Neural cell (in vitro differentiated cells): ENCODE measurements around the gene BTNL8. TPM values are rescaled to one million over a fixed set of nuclear protein-coding genes. Genes with fewer than 3 reads are reported as not detected.

Experiments used
- H2AFZ ChIP-seq: fragments of 200-600, 300-800 bp; sonication (generic), shearing (Covaris generic); 2 replicates; pipeline ENCODE4 v1.6.0; 2014; ENCODE audit warnings: low read depth, mild to moderate bottlenecking, antibody characterized with exemption, low read length, moderate library complexity
- H3F3A ChIP-seq: fragments of 200-600 bp; shearing (Covaris generic); 2 replicates; pipeline ENCODE4 v1.6.1; 2016; ENCODE audit warnings: mild to moderate bottlenecking, moderate library complexity, mixed read lengths, antibody characterized with exemption, low read length; ENCODE audit not compliant: insufficient read depth, poor library complexity, severe bottlenecking
- H3K27ac ChIP-seq: fragments of 200-600, 300-800 bp; sonication (generic), shearing (Covaris generic); 2 replicates; pipeline ENCODE4 v1.5.1; 2014; ENCODE audit warnings: mild to moderate bottlenecking, low read length, moderate library complexity
- H3K27me3 ChIP-seq: fragments of 300-800, 200-600 bp; sonication (generic), shearing (Covaris generic); 2 replicates; pipeline ENCODE4 v1.6.0; 2014; ENCODE audit warnings: mild to moderate bottlenecking, low read depth, low read length, moderate library complexity; ENCODE audit not compliant: insufficient read depth
- H3K36me3 ChIP-seq: fragments of 300-800, 200-600 bp; sonication (generic), shearing (Covaris generic); 2 replicates; pipeline ENCODE4 v1.5.1; 2014; ENCODE audit warnings: mild to moderate bottlenecking, antibody characterized with exemption, low read length, moderate library complexity; ENCODE audit not compliant: insufficient read depth
- H3K4me2 ChIP-seq: fragments of 300-800, 200-600 bp; sonication (generic), shearing (Covaris generic); 2 replicates; pipeline ENCODE4 v1.6.0; 2014; ENCODE audit warnings: mild to moderate bottlenecking, low read length
- H3K4me3 ChIP-seq: fragments of 300-800, 200-600 bp; sonication (generic), shearing (Covaris generic); 2 replicates; pipeline ENCODE4 v1.5.1; 2014; ENCODE audit warnings: mild to moderate bottlenecking, low read length, moderate library complexity
- H3K79me2 ChIP-seq: fragments of 200-600 bp; shearing (Covaris generic); replicated peaks from 2 replicates; pipeline ENCODE4 v1.6.0; 2014; ENCODE audit warnings: mild to moderate bottlenecking, low read length, moderate library complexity; ENCODE audit not compliant: insufficient read depth
- H3K9ac ChIP-seq: fragments of 300-800, 200-600 bp; sonication (generic), shearing (Covaris generic); 2 replicates; pipeline ENCODE4 v1.6.1; 2016; ENCODE audit warnings: mild to moderate bottlenecking, low read length, mixed read lengths
- H3K9me2 ChIP-seq: fragments of 200-600 bp; shearing (Covaris generic); 2 replicates; pipeline ENCODE4 v1.6.1; 2016; ENCODE audit warnings: mild to moderate bottlenecking, low read length, mixed read lengths; ENCODE audit not compliant: insufficient read depth
- H3K9me3 ChIP-seq: fragments of 200-600, 300-800 bp; sonication (generic), shearing (Covaris generic); 2 replicates; pipeline ENCODE4 v1.6.1; 2016; ENCODE audit warnings: mild to moderate bottlenecking, mixed run types, low read length, moderate library complexity, mixed read lengths
- H4K20me1 ChIP-seq: fragments of 200-600 bp; shearing (Covaris generic); 2 replicates; pipeline ENCODE4 v1.6.1; 2016; ENCODE audit warnings: mild to moderate bottlenecking, mixed run types; ENCODE audit not compliant: insufficient read depth
- CTCF ChIP-seq: fragments of 450-650 bp; IDR thresholded peaks from 2 replicates; pipeline ENCODE4 v1.5.1; 2014; ENCODE audit warnings: antibody characterized with exemption, mild to moderate bottlenecking, moderate library complexity; ENCODE audit not compliant: poor library complexity, severe bottlenecking
- EP300 ChIP-seq: fragments of 450-650 bp; conservative IDR thresholded peaks from 2 replicates; pipeline ENCODE4 v1.6.1; 2014; ENCODE audit warnings: antibody characterized with exemption, mild to moderate bottlenecking, moderate library complexity; ENCODE audit not compliant: poor library complexity, severe bottlenecking
- EZH2 ChIP-seq: fragments of 200-600, 300-800 bp; shearing (Covaris generic), sonication (generic); IDR thresholded peaks from 2 replicates; pipeline ENCODE4 v1.6.1; 2014; ENCODE audit warnings: antibody characterized with exemption, low read length, borderline replicate concordance, mild to moderate bottlenecking; ENCODE audit not compliant: insufficient read depth, poor library complexity, severe bottlenecking
- MXI1 ChIP-seq: fragments of 450-650 bp; conservative IDR thresholded peaks from 2 replicates; pipeline ENCODE4 v1.6.1; 2014; ENCODE audit warnings: antibody characterized with exemption, mild to moderate bottlenecking; ENCODE audit not compliant: poor library complexity, severe bottlenecking
- POLR2AphosphoS5 ChIP-seq: IDR thresholded peaks from 2 replicates; pipeline ENCODE4 v1.6.1; 2012
- RAD21 ChIP-seq: fragments of 450-650 bp; conservative IDR thresholded peaks from 2 replicates; pipeline ENCODE4 v1.6.1; 2014; ENCODE audit warnings: antibody characterized with exemption, mild to moderate bottlenecking, moderate library complexity
- REST ChIP-seq: IDR thresholded peaks from 2 replicates; pipeline ENCODE4 v1.6.1; 2012; ENCODE audit warnings: borderline replicate concordance
- SMC3 ChIP-seq: fragments of 450-650 bp; conservative IDR thresholded peaks from 2 replicates; pipeline ENCODE4 v1.6.1; 2014; ENCODE audit warnings: antibody characterized with exemption, mild to moderate bottlenecking, moderate library complexity; ENCODE audit not compliant: poor library complexity
- TAF1 ChIP-seq: IDR thresholded peaks from 2 replicates; pipeline ENCODE4 v1.6.1; 2012; ENCODE audit warnings: low read depth
- polyA plus RNA-seq: library from polyadenylated mRNA; depleted of rRNA; stranded (reverse); fragments of >200 nt; gene quantifications from 2 replicates; pipeline ENCODE4 v1.2.3, GENCODE V29; 2014

BTNL8 gene
- polyA plus RNA-seq, 1 donor from 2014 or later = not detected

DNA sequence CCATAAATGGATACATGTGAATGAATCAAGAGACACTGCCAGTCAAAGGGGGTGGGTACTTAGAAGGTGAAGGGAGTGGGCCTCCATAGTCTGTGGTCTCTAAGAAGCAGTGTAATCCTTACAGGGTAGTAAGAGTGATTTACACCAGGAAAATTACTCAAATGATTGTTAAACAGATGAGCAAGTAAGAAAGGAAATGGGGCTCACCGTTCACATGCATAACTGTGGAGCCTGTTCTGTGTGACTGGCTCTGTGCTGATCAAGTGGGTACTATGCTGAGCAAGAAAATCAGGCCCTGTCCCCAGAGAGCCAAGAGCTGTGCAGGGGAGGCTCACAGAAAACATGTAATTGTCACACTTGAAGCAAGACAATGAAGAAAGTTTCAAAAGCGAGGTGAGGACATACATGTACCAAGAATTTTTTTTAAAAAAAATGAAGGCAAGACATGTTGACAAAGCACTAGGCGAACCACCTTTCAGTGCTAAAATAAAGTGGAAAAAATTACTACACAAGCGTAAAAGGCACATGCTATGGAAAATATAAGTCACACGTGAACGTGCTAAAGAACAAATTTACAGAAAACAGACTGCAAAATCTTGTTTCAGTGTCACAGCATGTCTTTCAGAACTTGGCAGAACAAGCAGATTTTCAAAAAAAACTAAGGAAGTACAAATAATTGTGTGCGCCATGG is 2.5 kb downstream of the BTNL8 start:
- H2AFZ ChIP-seq = no peak overlapping the region
- no peaks in the 10 kb centered on the region for H3K79me2 ChIP-seq
- no peaks in the 10 kb centered on the region for H3K9me2 ChIP-seq
- no peaks in the 10 kb centered on the region for H3F3A ChIP-seq
- no peaks in the 10 kb centered on the region for H3K36me3 ChIP-seq
- H3K4me3 ChIP-seq = no peak overlapping the region
- no peak for TF ChIP-seq POLR2AphosphoS5
- no peak for TF ChIP-seq RAD21
- no peak for TF ChIP-seq EP300
- no peak for TF ChIP-seq MXI1
- TF ChIP-seq CTCF = no peak
- no peak for TF ChIP-seq TAF1
- no peak for TF ChIP-seq EZH2
- no peak for TF ChIP-seq SMC3
- no peak for TF ChIP-seq REST
- H3K9ac ChIP-seq = no peak overlapping the region
- no peak overlapping the region for H3K4me2 ChIP-seq
- no peaks in the 10 kb centered on the region for H3K27me3 ChIP-seq
- H4K20me1 ChIP-seq = no peaks in the 10 kb centered on the region
- H3K27ac ChIP-seq = no peak overlapping the region
- H3K9me3 ChIP-seq = no peaks in the 10 kb centered on the region

DNA sequence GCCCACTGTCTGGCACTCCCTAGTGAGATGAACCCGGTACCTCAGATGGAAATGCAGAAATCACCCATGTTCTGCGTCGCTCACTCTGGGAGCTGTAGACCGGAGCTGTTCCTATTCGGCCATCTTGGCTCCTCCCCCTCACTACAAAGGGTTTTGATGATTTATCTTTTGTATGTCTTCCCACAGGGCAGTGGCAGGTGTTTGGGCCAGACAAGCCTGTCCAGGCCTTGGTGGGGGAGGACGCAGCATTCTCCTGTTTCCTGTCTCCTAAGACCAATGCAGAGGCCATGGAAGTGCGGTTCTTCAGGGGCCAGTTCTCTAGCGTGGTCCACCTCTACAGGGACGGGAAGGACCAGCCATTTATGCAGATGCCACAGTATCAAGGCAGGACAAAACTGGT is 9.4 kb downstream of the BTNL8 start:
- no peaks in the 10 kb centered on the region for H3K9me3 ChIP-seq
- H3K79me2 ChIP-seq = no peaks in the 10 kb centered on the region
- H3K9ac ChIP-seq = no peak overlapping the region
- H3K4me2 ChIP-seq = no peak overlapping the region
- H4K20me1 ChIP-seq = no peaks in the 10 kb centered on the region
- H2AFZ ChIP-seq = no peak overlapping the region
- no peaks in the 10 kb centered on the region for H3K36me3 ChIP-seq
- no peaks in the 10 kb centered on the region for H3K27me3 ChIP-seq
- no peaks in the 10 kb centered on the region for H3F3A ChIP-seq
- no peak overlapping the region for H3K4me3 ChIP-seq
- H3K27ac ChIP-seq = no peak overlapping the region
- H3K9me2 ChIP-seq = no peaks in the 10 kb centered on the region
- no peak for TF ChIP-seq EZH2
- no peak for TF ChIP-seq RAD21
- no peak for TF ChIP-seq TAF1
- no peak for TF ChIP-seq EP300
- no peak for TF ChIP-seq MXI1
- no peak for TF ChIP-seq POLR2AphosphoS5
- no peak for TF ChIP-seq REST
- TF ChIP-seq SMC3 = no peak
- no peak for TF ChIP-seq CTCF
